Astrocyte (in vitro differentiated cells and primary cell): Measurements from ENCODE around the gene STK33. TPM values are rescaled to one million over a fixed set of nuclear protein-coding genes. Genes with fewer than 3 reads are reported as not detected.
"Not testable (repeated sequence)": the region's sequence is repeated elsewhere in the genome, so short reads cannot be mapped to it uniquely, and the experiment has no call there.

Experiments used
- DNase-seq: peaks from one replicate; pipeline ENCODE4 v3.0.0-alpha.2; 2010; ENCODE audit warnings: low read depth
- FAIRE-seq: peaks from 2 replicates; lab custom pipeline; 2011; peaks lifted over from hg19 to GRCh38; lab: Jason Lieb, UNC
- H2AFZ ChIP-seq: 2 replicates; pipeline ENCODE4 v1.6.0; 2012; ENCODE audit warnings: low read depth, low read length, inconsistent platforms
- H3K27ac ChIP-seq: 2 replicates; pipeline ENCODE4 v1.5.1; 2011; ENCODE audit warnings: low read depth, low read length, inconsistent platforms
- H3K27me3 ChIP-seq: 2 replicates; pipeline ENCODE4 v1.6.0; 2011; ENCODE audit warnings: low read length, inconsistent platforms; ENCODE audit not compliant: insufficient read depth
- H3K36me3 ChIP-seq: 2 replicates; pipeline ENCODE4 v1.5.1; 2011; ENCODE audit warnings: low read length, inconsistent platforms; ENCODE audit not compliant: insufficient read depth
- H3K4me1 ChIP-seq: 2 replicates; pipeline ENCODE4 v1.5.1; 2011; ENCODE audit warnings: low read length, inconsistent platforms; ENCODE audit not compliant: insufficient read depth
- H3K4me2 ChIP-seq: 2 replicates; pipeline ENCODE4 v1.6.0; 2012; ENCODE audit warnings: low read length, inconsistent platforms
- H3K4me3 ChIP-seq: 2 replicates; pipeline ENCODE4 v1.5.1; 2011; ENCODE audit warnings: low read depth, mild to moderate bottlenecking, low read length, inconsistent platforms; ENCODE audit not compliant: insufficient read depth
- H3K79me2 ChIP-seq: 2 replicates; pipeline ENCODE4 v1.6.0; 2012; ENCODE audit warnings: mild to moderate bottlenecking, low read length, inconsistent platforms; ENCODE audit not compliant: insufficient read depth
- H3K9ac ChIP-seq: 2 replicates; pipeline ENCODE4 v1.6.0; 2012; ENCODE audit warnings: mild to moderate bottlenecking, low read length, inconsistent platforms
- H3K9me3 ChIP-seq: 2 replicates; pipeline ENCODE4 v1.5.1; 2012; ENCODE audit warnings: low read depth, mild to moderate bottlenecking, low read length, inconsistent platforms; ENCODE audit not compliant: insufficient read depth
- H4K20me1 ChIP-seq: 2 replicates; pipeline ENCODE4 v1.6.0; 2012; ENCODE audit warnings: low read length, inconsistent platforms; ENCODE audit not compliant: insufficient read depth
- H3K27ac Mint-ChIP-seq: one replicate; pipeline ENCODE4 v1.8.0; 2021; ENCODE audit warnings: mild to moderate bottlenecking, mixed read lengths; ENCODE audit not compliant: unreplicated experiment
- H3K27me3 Mint-ChIP-seq: one replicate; pipeline ENCODE4 v1.8.0; 2021; ENCODE audit warnings: low read depth, mixed read lengths; ENCODE audit not compliant: unreplicated experiment
- H3K36me3 Mint-ChIP-seq: one replicate; pipeline ENCODE4 v1.8.0; 2021; ENCODE audit warnings: low read depth, mixed read lengths; ENCODE audit not compliant: unreplicated experiment
- H3K4me1 Mint-ChIP-seq: one replicate; pipeline ENCODE4 v1.8.0; 2021; ENCODE audit warnings: low read depth, mixed read lengths; ENCODE audit not compliant: unreplicated experiment
- H3K4me3 Mint-ChIP-seq: one replicate; pipeline ENCODE4 v1.8.0; 2021; ENCODE audit warnings: mild to moderate bottlenecking, moderate library complexity, mixed read lengths; ENCODE audit not compliant: unreplicated experiment
- H3K9me3 Mint-ChIP-seq: one replicate; pipeline ENCODE4 v1.8.0; 2021; ENCODE audit warnings: mild to moderate bottlenecking, mixed read lengths; ENCODE audit not compliant: unreplicated experiment
- EZH2 ChIP-seq: IDR thresholded peaks from 2 replicates; pipeline ENCODE4 v1.6.1; 2012; ENCODE audit warnings: mild to moderate bottlenecking, low read length, inconsistent platforms; ENCODE audit not compliant: insufficient read depth
- total RNA-seq: library from RNA; stranded (reverse); gene quantifications from 2 replicates; pipeline ENCODE4 v1.2.1, GENCODE V29; 2021
- TF ChIP-seq, protein P1 (sequence below): IDR thresholded peaks from 2 replicates; pipeline ENCODE4 v1.5.1; 2011; ENCODE audit warnings: low read depth, mild to moderate bottlenecking, inconsistent platforms, low read length, moderate library complexity; ENCODE audit not compliant: insufficient read depth

Gene STK33
- total RNA-seq, 1 donor from 2014 or later: 7.5 TPM

DNA sequence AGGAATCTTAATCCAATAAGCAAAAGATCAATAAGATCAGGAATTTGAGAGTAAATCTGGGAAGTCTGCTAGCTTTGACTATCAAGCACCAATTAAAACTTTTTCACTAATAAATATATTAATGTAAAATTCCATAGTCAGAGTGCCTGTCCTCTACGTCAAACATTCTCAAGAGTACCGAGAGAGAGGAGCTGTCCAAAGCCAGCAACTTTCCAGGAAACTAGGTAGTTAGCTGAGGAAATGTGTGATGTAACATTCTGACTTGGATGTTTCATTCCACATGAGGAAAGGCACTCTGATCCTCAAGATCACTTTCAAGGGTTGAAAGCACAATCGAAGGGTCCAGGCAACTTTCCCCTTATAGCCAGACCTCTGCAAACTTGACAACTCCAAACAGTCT is 113.2 kb downstream of the STK33 start:
- no peaks in the 10 kb centered on the region for H3K36me3 Mint-ChIP-seq
- Histone ChIP-seq H3K9ac (no peak overlapping the region), H3K36me3 (no peaks in the 10 kb centered on the region), H3K79me2 (no peaks in the 10 kb centered on the region), H3K27me3 (peaks cover 2% of the 10 kb centered on the region), H3K9me3 (no peaks in the 10 kb centered on the region), H3K4me3 (no peak overlapping the region), H4K20me1 (no peaks in the 10 kb centered on the region), H3K4me2 (no peak overlapping the region), H3K4me1 (no peaks in the 10 kb centered on the region), H3K27ac (no peak overlapping the region), H2AFZ (no peak overlapping the region)
- no peaks in the 10 kb centered on the region for H3K4me1 Mint-ChIP-seq
- no peaks in the 10 kb centered on the region for H3K27me3 Mint-ChIP-seq
- no peak overlapping the region for H3K4me3 Mint-ChIP-seq
- no peak overlapping the region for H3K27ac Mint-ChIP-seq
- TF ChIP-seq, protein P1, sequence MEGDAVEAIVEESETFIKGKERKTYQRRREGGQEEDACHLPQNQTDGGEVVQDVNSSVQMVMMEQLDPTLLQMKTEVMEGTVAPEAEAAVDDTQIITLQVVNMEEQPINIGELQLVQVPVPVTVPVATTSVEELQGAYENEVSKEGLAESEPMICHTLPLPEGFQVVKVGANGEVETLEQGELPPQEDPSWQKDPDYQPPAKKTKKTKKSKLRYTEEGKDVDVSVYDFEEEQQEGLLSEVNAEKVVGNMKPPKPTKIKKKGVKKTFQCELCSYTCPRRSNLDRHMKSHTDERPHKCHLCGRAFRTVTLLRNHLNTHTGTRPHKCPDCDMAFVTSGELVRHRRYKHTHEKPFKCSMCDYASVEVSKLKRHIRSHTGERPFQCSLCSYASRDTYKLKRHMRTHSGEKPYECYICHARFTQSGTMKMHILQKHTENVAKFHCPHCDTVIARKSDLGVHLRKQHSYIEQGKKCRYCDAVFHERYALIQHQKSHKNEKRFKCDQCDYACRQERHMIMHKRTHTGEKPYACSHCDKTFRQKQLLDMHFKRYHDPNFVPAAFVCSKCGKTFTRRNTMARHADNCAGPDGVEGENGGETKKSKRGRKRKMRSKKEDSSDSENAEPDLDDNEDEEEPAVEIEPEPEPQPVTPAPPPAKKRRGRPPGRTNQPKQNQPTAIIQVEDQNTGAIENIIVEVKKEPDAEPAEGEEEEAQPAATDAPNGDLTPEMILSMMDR: no peak
- TF ChIP-seq EZH2: no peak
- FAIRE-seq (no peak), DNase-seq (no peak)
- H3K9me3 Mint-ChIP-seq: no peaks in the 10 kb centered on the region

DNA sequence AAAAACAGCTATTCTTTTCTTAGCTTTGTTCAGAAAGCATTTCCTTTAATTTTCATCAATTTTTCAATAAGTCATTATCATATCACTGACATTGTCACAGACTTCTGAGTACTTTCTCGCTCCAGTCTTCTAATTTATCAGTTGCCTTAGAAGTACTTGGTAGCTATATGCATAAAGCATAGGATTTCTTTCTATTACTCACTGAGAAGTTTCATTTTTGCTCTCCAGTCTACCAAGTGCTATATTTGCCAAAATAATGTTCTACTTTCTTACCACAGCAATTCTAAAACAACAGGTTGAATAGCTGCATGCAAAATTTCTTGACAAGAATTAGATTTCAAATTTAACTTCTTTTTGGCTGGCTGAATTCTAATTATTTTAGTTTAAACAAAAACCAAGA is 116.3 kb downstream of the STK33 start:
- no peaks in the 10 kb centered on the region for H3K9me3 Mint-ChIP-seq
- H4K20me1 ChIP-seq: no peaks in the 10 kb centered on the region
- no peaks in the 10 kb centered on the region for H3K27me3 Mint-ChIP-seq
- no peaks in the 10 kb centered on the region for H3K36me3 ChIP-seq
- H3K27ac Mint-ChIP-seq: no peak overlapping the region
- H3K27ac ChIP-seq: no peak overlapping the region
- H3K4me1 Mint-ChIP-seq: no peaks in the 10 kb centered on the region
- no peaks in the 10 kb centered on the region for H3K79me2 ChIP-seq
- FAIRE-seq (no peak), DNase-seq (no peak)
- H3K9ac ChIP-seq: no peak overlapping the region
- H3K9me3 ChIP-seq: no peaks in the 10 kb centered on the region
- H2AFZ ChIP-seq: no peak overlapping the region
- peaks cover 2% of the 10 kb centered on the region for H3K27me3 ChIP-seq
- no peaks in the 10 kb centered on the region for H3K36me3 Mint-ChIP-seq
- TF ChIP-seq EZH2: no peak
- TF ChIP-seq, protein P1: no peak
- no peak overlapping the region for H3K4me3 ChIP-seq
- no peak overlapping the region for H3K4me3 Mint-ChIP-seq
- no peak overlapping the region for H3K4me2 ChIP-seq
- H3K4me1 ChIP-seq: no peaks in the 10 kb centered on the region

GRCh38 chr11:8477151-8477550 is 116.9 kb downstream of the STK33 start:
- FAIRE-seq (no peak), DNase-seq (no peak)
- H3K4me3 Mint-ChIP-seq: no peak overlapping the region
- H4K20me1 ChIP-seq: no peaks in the 10 kb centered on the region
- no peaks in the 10 kb centered on the region for H3K9me3 Mint-ChIP-seq
- H3K36me3 Mint-ChIP-seq: no peaks in the 10 kb centered on the region
- no peak overlapping the region for H3K9ac ChIP-seq
- TF ChIP-seq EZH2: no peak
- TF ChIP-seq, protein P1: no peak
- H3K9me3 ChIP-seq: no peaks in the 10 kb centered on the region
- H3K79me2 ChIP-seq: no peaks in the 10 kb centered on the region
- H3K4me1 ChIP-seq: no peaks in the 10 kb centered on the region
- no peak overlapping the region for H2AFZ ChIP-seq
- no peak overlapping the region for H3K4me3 ChIP-seq
- no peak overlapping the region for H3K27ac Mint-ChIP-seq
- H3K27ac ChIP-seq: no peak overlapping the region
- H3K4me2 ChIP-seq: no peak overlapping the region
- no peaks in the 10 kb centered on the region for H3K36me3 ChIP-seq
- H3K4me1 Mint-ChIP-seq: no peaks in the 10 kb centered on the region
- H3K27me3 ChIP-seq: peaks cover 2% of the 10 kb centered on the region
- H3K27me3 Mint-ChIP-seq: no peaks in the 10 kb centered on the region

- not testable (repeated sequence) for H3K4me3 ChIP-seq, H3K79me2 ChIP-seq, H3K27ac Mint-ChIP-seq, H3K9me3 ChIP-seq, H3K27ac ChIP-seq, H3K9ac ChIP-seq, H3K36me3 ChIP-seq, DNase-seq, H3K4me1 ChIP-seq, H3K36me3 Mint-ChIP-seq, H3K27me3 ChIP-seq, H3K4me1 Mint-ChIP-seq, H4K20me1 ChIP-seq, H2AFZ ChIP-seq, H3K4me3 Mint-ChIP-seq, FAIRE-seq, H3K27me3 Mint-ChIP-seq, H3K4me2 ChIP-seq
- peaks cover 13% of the 10 kb centered on the region for H3K9me3 Mint-ChIP-seq
Observed at GRCh38 chr11:8467806-8468205, 126.2 kb downstream of the STK33 start.
